GM21576 (cell line): ENCODE results near the gene TBX4.
A peak's percentile ranks its signal among the peaks of the same experiment; 100 is the strongest.

Experiments
- ATAC-seq: cut with Tn5 transposase; IDR thresholded peaks from one replicate; pipeline ENCODE4 v1.9.1; 2021; ENCODE audit warnings: mild to moderate bottlenecking, moderate library complexity; ENCODE audit not compliant: unreplicated experiment

Gene TBX4

GRCh38 chr17:61452301-61453290, at the start of gene TBX4:
Gene TBX4, plus strand, starts transcription at chr17:61452422. Its CDS starts 4,069 bp downstream, at chr17:61456491.
- ATAC-seq = no peak

GRCh38 chr17:61402978-61403800, 49.0 kb upstream of the TBX4 start:
- ATAC-seq = no peak

- no peak for ATAC-seq
Measured at GRCh38 chr17:61403801-61404662, 48.2 kb upstream of the TBX4 start.

- ATAC-seq = no peak
Measured at GRCh38 chr17:61404663-61404912, 47.6 kb upstream of the TBX4 start.

GRCh38 chr17:61404913-61405685, 47.1 kb upstream of the TBX4 start:
- no peak for ATAC-seq

GRCh38 chr17:61405686-61406536, 46.3 kb upstream of the TBX4 start:
- no peak for ATAC-seq

GRCh38 chr17:61406537-61406845, 45.7 kb upstream of the TBX4 start:
- no peak for ATAC-seq

- ATAC-seq = no peak
Measured at GRCh38 chr17:61406971-61407911, 45.0 kb upstream of the TBX4 start.

- ATAC-seq = no peak
Measured at GRCh38 chr17:61408151-61409041, 43.8 kb upstream of the TBX4 start.

- ATAC-seq = no peak
Measured at GRCh38 chr17:61409301-61410112, 42.7 kb upstream of the TBX4 start.

GRCh38 chr17:61410141-61411010, 41.8 kb upstream of the TBX4 start:
- no peak for ATAC-seq

GRCh38 chr17:61411011-61411260, 41.3 kb upstream of the TBX4 start:
- no peak for ATAC-seq

GRCh38 chr17:61411261-61412142, 40.7 kb upstream of the TBX4 start:
- peak; percentile 2 for ATAC-seq

- ATAC-seq = peak; percentile 71
Measured at GRCh38 chr17:61412143-61412859, 39.9 kb upstream of the TBX4 start.
